ENCODE data around the gene SDCBP2. TPM values are rescaled to one million over a fixed set of nuclear protein-coding genes. Genes with fewer than 3 reads are reported as not detected.

Gene SDCBP2
- total and polyA plus RNA-seq, 2 of the 8 experiments (the other 6 are each of a cell fraction or from before 2014, with no cell fraction given), result 4.2 to 6.7 TPM

GRCh38 chr20:1300083-1300840, 28.7 kb downstream of the SDCBP2 start:
- Histone ChIP-seq H2BK20ac (ENCODE audit: low read length) (no peak overlapping the region), H2AK5ac (ENCODE audit: low read depth, low read length) (no peak overlapping the region), H4K91ac (replicated peaks; ENCODE audit: insufficient read length, low read length) (no peak overlapping the region), H4K8ac (ENCODE audit: extremely low read depth, insufficient read depth, low read length) (peak overlapping the region; percentile 87; the same call in 1 of the 2 replicates), H4K20me1 (replicated peaks in 1 of 2; ENCODE audit: control insufficient read depth in 1 of 2, insufficient read depth in 2 of 2, low read length in 2 of 2) (no peaks in the 10 kb centered on the region), H3K4me1 (replicated peaks in 1 of 4; ENCODE audit: control insufficient read depth in 3 of 4, insufficient read depth in 4 of 4, low read length in 3 of 4) (peaks cover 0 to 10% (median 4%) of the 10 kb centered on the region in 4 experiments; a peak in 6 of 7 replicates), H3K23me2 (ENCODE audit: low read depth, low read length) (no peaks in the 10 kb centered on the region), H3K79me2 (ENCODE audit: control insufficient read depth in 1 of 2, insufficient read depth in 2 of 2, low read length in 2 of 2) (no peaks in the 10 kb centered on the region), H4K5ac (ENCODE audit: insufficient read length, low read depth, low read length) (no peak overlapping the region), H3K27me3 (replicated peaks in 1 of 4; ENCODE audit: control insufficient read depth in 3 of 4, extremely low read depth in 1 of 4, insufficient read depth in 3 of 4, low read length in 3 of 4) (no peaks in the 10 kb centered on the region), H3K56ac (replicated peaks; ENCODE audit: insufficient read length, low read depth, low read length) (no peak overlapping the region), H3K18ac (ENCODE audit: extremely low read depth, low read length) (0 out of 2 replicates have a peak overlapping the region, but pooled peaks have one; percentile 48), H2BK120ac (replicated peaks; ENCODE audit: low read depth, low read length) (no peak overlapping the region), H3K14ac (ENCODE audit: insufficient read length) (no peak overlapping the region), H2BK12ac (ENCODE audit: low read depth, low read length) (no peak overlapping the region), H3K79me1 (ENCODE audit: low read depth, low read length) (no peaks in the 10 kb centered on the region), H3K36me3 (ENCODE audit: control insufficient read depth in 2 of 4, insufficient read depth in 4 of 4, low read length in 3 of 4) (no peaks in the 10 kb centered on the region), H3K4ac (replicated peaks; ENCODE audit: insufficient read length, low read depth, low read length) (peak overlapping the region; percentile 59), H3K23ac (ENCODE audit: insufficient read length) (no peak overlapping the region), H3K9me3 (ENCODE audit: insufficient read depth in 2 of 2, low read depth in 1 of 2, low read length in 1 of 2) (no peaks in the 10 kb centered on the region), H3K4me2 (ENCODE audit: insufficient read depth in 1 of 2, low read depth in 2 of 2, low read length in 2 of 2) (0 out of 4 replicates have a peak overlapping the region, but pooled peaks of 1 of the 2 experiments have one; percentile 27), H3K4me3 (ENCODE audit: extremely low read depth in 1 of 4, insufficient read depth in 2 of 4, low read depth in 3 of 4, low read length in 4 of 4) (no peak overlapping the region), H2BK5ac (ENCODE audit: low read depth, low read length) (peak overlapping the region; percentile 35; the same call in 1 of the 2 replicates), H3K9ac (replicated peaks in 1 of 4; ENCODE audit: extremely low read depth in 1 of 4, low read depth in 3 of 4, low read length in 3 of 4) (no peak overlapping the region), H3K27ac (ENCODE audit: low read depth, low read length) (no peak overlapping the region), H2AFZ (ENCODE audit: low read length) (no peak overlapping the region), H2BK15ac (ENCODE audit: low read length) (peak overlapping the region; percentile 9; the same call in 1 of the 2 replicates)
- CTCF ChIA-PET (ENCODE audit: partially characterized antibody), result interaction anchor here (0.6 to 2.8 kb wide), 15 partner anchors 8 to 135 kb away, joined by 3 to 11 read pairs (median 4); no protein-coding TSS in a partner anchor
- no peak for FAIRE-seq
- 96% methylated on average over 17 of the region's 18 CpGs; no CpG with 5 or more reads in 1 of the 2 experiments for WGBS, 2 experiments (ENCODE audit: extremely low coverage in 1 of 2, insufficient coverage in 1 of 2, insufficient read length in 1 of 2, insufficient replicate concordance in 2 of 2, low coverage in 1 of 2, low lambda C conversion rate in 2 of 2, missing lambda C conversion rate in 1 of 2)
- POLR2A ChIA-PET (ENCODE audit: partially characterized antibody), result no interaction called here
- DNase-seq (ENCODE audit: low read depth in 1 of 2, low spot score in 2 of 2), result no peak
- TF ChIP-seq BCL11A (IDR thresholded peaks at IDR 0.05; ENCODE audit: low read depth in 2 of 2, low read length in 2 of 2), result no peak
- no peak for TF ChIP-seq TCF12 (IDR thresholded peaks at IDR 0.05; ENCODE audit: low read depth, low read length)
- no peak for TF ChIP-seq CBX8 (IDR thresholded peaks at IDR 0.05; ENCODE audit: borderline replicate concordance, low read depth, low read length)
- no peak for TF ChIP-seq CHD2 (IDR thresholded peaks at IDR 0.05; ENCODE audit: low read length)

Data from H1 (cell line).